Spleen (tissue), 11 donors: ENCODE measurements around the gene TMEM270. TPM values are rescaled to one million over a fixed set of nuclear protein-coding genes. Genes with fewer than 3 reads are reported as not detected.

Experiments
- DNase-seq: peaks from one replicate; pipeline ENCODE4 v3.0.0-alpha.2; 2020
- H3K27ac ChIP-seq, 8 donors: fragments of 200-600 bp; sonication (generic) in 7 of 8; 1 replicate in 4 of 8; 2 replicates in 4 of 8; pipeline versions ENCODE4 v1.5.0 to v1.8.0; 2016 to 2021; ENCODE audit warnings: inconsistent platforms in 4 of 8, mild to moderate bottlenecking in 4 of 8, moderate library complexity in 1 of 8
- H3K27me3 ChIP-seq, 7 donors: fragments of 200-600 bp; sonication (generic) in 6 of 7; replicated peaks in 1 of 7; 1 replicate in 4 of 7; 2 replicates in 3 of 7; pipeline versions ENCODE4 v1.5.0 to v1.8.0; 2016 to 2021; ENCODE audit warnings: inconsistent platforms in 3 of 7, mild to moderate bottlenecking in 1 of 7
- H3K36me3 ChIP-seq, 6 donors: fragments of 200-600 bp; sonication (generic) in 5 of 6; 1 replicate in 4 of 6; 2 replicates in 2 of 6; pipeline versions ENCODE4 v1.5.0 to v1.8.0; 2016 to 2021; ENCODE audit warnings: inconsistent platforms in 2 of 6
- H3K4me1 ChIP-seq, 6 donors: fragments of 200-600 bp; sonication (generic) in 5 of 6; 1 replicate in 3 of 6; 2 replicates in 3 of 6; pipeline versions ENCODE4 v1.5.0 to v1.8.0; 2016 to 2021; ENCODE audit warnings: inconsistent platforms in 3 of 6
- H3K4me3 ChIP-seq, 8 donors: fragments of 200-600 bp; sonication (generic) in 7 of 8; 1 replicate in 4 of 8; 2 replicates in 4 of 8; pipeline versions ENCODE4 v1.5.0 to v1.8.0; 2016 to 2021; ENCODE audit warnings: inconsistent platforms in 4 of 8, mild to moderate bottlenecking in 4 of 8, moderate library complexity in 2 of 8
- H3K9me3 ChIP-seq, 8 donors: fragments of 200-600 bp; sonication (generic) in 7 of 8; 1 replicate in 4 of 8; 2 replicates in 4 of 8; pipeline versions ENCODE4 v1.5.0 to v1.8.0; 2016 to 2021; ENCODE audit warnings: inconsistent platforms in 4 of 8
- CTCF ChIP-seq, 11 experiments: fragments of 200-600 bp in 7 of 11; fragments of 450-650 bp in 4 of 11; sonication (generic) in 4 of 11; IDR thresholded peaks in 8 of 11; conservative IDR thresholded peaks in 3 of 11; 1 replicate in 7 of 11; 2 replicates in 4 of 11; pipeline versions ENCODE4 v1.4.0 to v1.8.0; 2016 to 2021; ENCODE audit warnings: antibody characterized with exemption in 11 of 11, inconsistent platforms in 4 of 11, mild to moderate bottlenecking in 1 of 11
- POLR2A ChIP-seq, 3 donors: fragments of 450-650 bp; IDR thresholded peaks; one replicate each; pipeline ENCODE4 v1.5.1; 2017; ENCODE audit warnings: antibody characterized with exemption in 3 of 3, mild to moderate bottlenecking in 1 of 3
- POLR2AphosphoS5 ChIP-seq, 3 donors: sonication (generic); formaldehyde crosslinking; IDR thresholded peaks; one replicate each; pipeline ENCODE4 v1.5.1; 2017; ENCODE audit warnings: antibody characterized with exemption in 3 of 3
- WGBS, 5 donors: extraction: QIAGEN DNeasy Blood & Tissue Kit in 3 of 5; methylation state at CpG; one replicate each; pipeline versions ENCODE4 v1.1.5 to v1.1.7; 2013 to 2018; 5-methylcytosine and 5-hydroxymethylcytosine counted together
- intact Hi-C: fragments of 100-400 bp; cut with DNase I; formaldehyde crosslinking; loops from one replicate; pipeline ENCODE4 v1.15.0; 2023; ENCODE audit warnings: low total_unique reads
- polyA plus RNA-seq, 3 donors: library from polyadenylated mRNA; stranded (reverse); fragments of 200-250 nt; gene quantifications; one replicate each; pipeline ENCODE4 v1.2.1, GENCODE V29; 2013
- total RNA-seq, 7 donors: library from RNA; depleted of rRNA in 3 of 7; stranded (reverse); fragments of >200 nt in 3 of 7; fragmentation: NEBNext Ultra II Directional in 4 of 7; extraction: Animal tissue kit (Norgen Biotek cat#: 25700) in 4 of 7; gene quantifications; one replicate each; pipeline versions ENCODE4 v1.1.0 to v1.2.1, GENCODE V29; 2016 to 2021
- donor health status: healthy with polysubstance abuse.
- donor health status: DM: no; HTN: no; CAD: no; lungs with moderate emphysema.
- donor health status: DM: no; HTN: no; CAD: no.
- donor health status: Bipolar disorder and iron deficiency.
- donor health status: healthy.
- donor health status: DM: no; HTN: no; CAD: no.
- donor health status: DM: yes; HTN: yes; CAD: no.

The TMEM270 gene
- total and polyA plus RNA-seq, 10 donors, result not detected

DNA sequence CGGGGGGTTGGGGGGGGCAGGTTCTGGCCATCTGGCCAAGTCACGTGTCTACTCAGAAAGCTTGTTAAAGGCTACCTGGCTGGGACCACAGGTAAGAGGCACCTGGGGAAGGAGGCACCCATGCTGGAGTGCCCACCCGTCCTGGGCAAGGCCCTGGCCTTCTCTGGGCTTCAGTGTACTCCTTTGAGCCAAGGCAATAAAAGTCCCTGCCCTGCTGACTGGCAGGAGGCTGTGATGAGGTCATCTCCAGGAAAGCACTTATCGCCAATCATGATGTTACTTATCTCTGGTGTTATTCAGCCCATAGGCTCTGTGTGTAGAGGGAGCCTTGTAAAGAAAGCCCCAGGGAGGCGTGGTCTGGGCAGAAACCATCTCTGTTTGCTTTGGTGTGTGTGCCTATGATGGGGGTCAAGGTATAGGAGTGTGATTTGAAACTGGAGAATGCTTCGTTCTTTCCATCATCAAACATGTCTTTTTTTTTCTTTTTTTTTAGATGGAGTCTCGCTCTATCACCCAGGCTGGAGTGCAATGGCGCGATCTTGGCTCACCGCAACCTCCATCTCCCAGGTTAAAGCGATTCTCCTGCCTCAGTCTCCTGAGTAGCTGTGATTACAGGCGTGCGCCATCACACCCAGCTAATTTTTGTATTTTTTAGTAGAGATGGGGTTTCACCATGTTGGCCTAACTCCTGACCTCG is 32.7 kb upstream of the TMEM270 start:
- peak overlapping the region in 6 of 8 donors; percentile 21 to 46 (median 38) for H3K27ac ChIP-seq
- DNase-seq, result no peak
- intact Hi-C loops, result no loop called here
- no peaks in the 10 kb centered on the region for H3K9me3 ChIP-seq
- H3K4me1 ChIP-seq, result peaks cover 15 to 75% (median 43%) of the 10 kb centered on the region in 6 donors
- peak in 1 of 3 donors; percentile 30 for TF ChIP-seq POLR2AphosphoS5 (IDR thresholded peaks at IDR 0.05)
- no peak for TF ChIP-seq POLR2A (IDR thresholded peaks at IDR 0.05)
- H3K4me3 ChIP-seq, result no peak overlapping the region
- H3K36me3 ChIP-seq, result no peaks in the 10 kb centered on the region
- WGBS, 5 donors, result 55 to 75% (median 68%) methylated on average over 13 to 14 of the region's 14 CpGs
- H3K27me3 ChIP-seq, result no peaks in the 10 kb centered on the region

GRCh38 chr7:73828972-73829371 is 32.0 kb upstream of the TMEM270 start:
- TF ChIP-seq CTCF (IDR thresholded peaks at IDR 0.05 in 8 of 11, conservative IDR thresholded peaks at IDR 0.05 in 3 of 11) (no peak), POLR2AphosphoS5 (IDR thresholded peaks at IDR 0.05) (no peak), POLR2A (IDR thresholded peaks at IDR 0.05) (no peak)
- no peak overlapping the region for H3K27ac ChIP-seq
- WGBS, 5 donors, result 62 to 80% (median 69%) methylated on average over 5 of the region's 5 CpGs

GRCh38 chr7:73829505-73829904 is 31.5 kb upstream of the TMEM270 start:
- intact Hi-C loops, result no loop called here
- TF ChIP-seq CTCF (IDR thresholded peaks at IDR 0.05 in 8 of 11, conservative IDR thresholded peaks at IDR 0.05 in 3 of 11) (no peak), POLR2AphosphoS5 (IDR thresholded peaks at IDR 0.05) (no peak)
- 64 to 74% (median 66%) methylated on average over 6 to 7 of the region's 7 CpGs for WGBS, 5 donors
- no peaks in the 10 kb centered on the region for H3K27me3 ChIP-seq
- H3K9me3 ChIP-seq, result no peaks in the 10 kb centered on the region
- no peak for DNase-seq
- H3K27ac ChIP-seq, result no peak overlapping the region
- no peak overlapping the region for H3K4me3 ChIP-seq
- no peaks in the 10 kb centered on the region for H3K36me3 ChIP-seq
- peaks cover 15 to 75% (median 43%) of the 10 kb centered on the region in 6 donors for H3K4me1 ChIP-seq

More at GRCh38 chr7:73828972-73829371, 32.0 kb upstream of the TMEM270 start:
- intact Hi-C loops, result no loop called here
- H3K4me3 ChIP-seq, result no peak overlapping the region
- peaks cover 15 to 75% (median 43%) of the 10 kb centered on the region in 6 donors for H3K4me1 ChIP-seq
- H3K27me3 ChIP-seq, result no peaks in the 10 kb centered on the region
- no peak for DNase-seq
- H3K9me3 ChIP-seq, result no peaks in the 10 kb centered on the region
- H3K36me3 ChIP-seq, result no peaks in the 10 kb centered on the region

DNA sequence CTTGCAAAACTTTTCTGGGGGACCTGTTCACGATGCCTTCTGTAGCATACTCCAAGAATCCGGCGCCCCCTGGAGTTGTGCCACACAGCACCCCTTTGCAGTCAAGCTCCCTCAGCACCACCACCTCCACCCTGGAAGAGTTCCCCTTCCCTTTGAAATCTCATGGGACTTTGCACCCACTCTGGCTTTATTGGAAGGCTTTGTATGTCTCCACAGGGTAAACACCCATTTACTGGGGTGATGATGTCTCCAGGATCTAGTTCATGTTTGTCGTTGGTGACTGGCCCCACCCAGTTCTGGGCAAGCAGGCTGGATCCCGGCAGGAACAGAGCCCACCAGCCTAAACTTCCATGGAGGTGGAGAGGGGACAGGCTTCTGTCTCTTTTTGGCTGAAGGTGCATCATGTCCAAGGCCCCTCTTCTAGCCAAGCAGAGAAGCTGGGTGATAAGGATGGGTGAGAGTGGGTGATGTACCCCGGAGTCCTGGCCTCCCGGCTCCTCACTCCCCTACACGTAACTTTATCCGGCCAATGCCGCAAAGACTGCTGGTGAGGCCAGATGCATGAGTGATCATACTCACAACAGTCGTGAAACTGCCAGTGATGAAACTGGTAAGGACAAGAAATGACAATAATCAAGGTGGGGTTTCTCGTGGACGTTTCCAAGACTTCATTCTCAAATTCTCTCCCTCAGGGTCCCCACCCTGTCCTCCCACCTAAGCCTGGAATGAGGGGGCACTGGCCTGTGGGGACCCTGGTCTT is 30.9 kb upstream of the TMEM270 start:
- Histone ChIP-seq H3K4me3 (no peak overlapping the region), H3K36me3 (no peaks in the 10 kb centered on the region), H3K27ac (no peak overlapping the region), H3K4me1 (peaks cover 15 to 75% (median 43%) of the 10 kb centered on the region in 6 donors), H3K27me3 (no peaks in the 10 kb centered on the region), H3K9me3 (no peaks in the 10 kb centered on the region)
- TF ChIP-seq POLR2AphosphoS5 (IDR thresholded peaks at IDR 0.05) (no peak), CTCF (IDR thresholded peaks at IDR 0.05 in 8 of 11, conservative IDR thresholded peaks at IDR 0.05 in 3 of 11) (no peak), POLR2A (IDR thresholded peaks at IDR 0.05) (no peak)
- no peak for DNase-seq
- 75 to 89% (median 83%) methylated on average over 12 to 13 of the region's 13 CpGs for WGBS, 5 donors
- intact Hi-C loops, result no loop called here
